ENCODE results near the gene TRIM51G. TPM values are rescaled to one million over a fixed set of nuclear protein-coding genes. Genes with fewer than 3 reads are reported as not detected.
"Not testable (repeated sequence)": the region's sequence is repeated elsewhere in the genome, so short reads cannot be mapped to it uniquely, and the experiment has no call there.

Gene TRIM51G, protein sequence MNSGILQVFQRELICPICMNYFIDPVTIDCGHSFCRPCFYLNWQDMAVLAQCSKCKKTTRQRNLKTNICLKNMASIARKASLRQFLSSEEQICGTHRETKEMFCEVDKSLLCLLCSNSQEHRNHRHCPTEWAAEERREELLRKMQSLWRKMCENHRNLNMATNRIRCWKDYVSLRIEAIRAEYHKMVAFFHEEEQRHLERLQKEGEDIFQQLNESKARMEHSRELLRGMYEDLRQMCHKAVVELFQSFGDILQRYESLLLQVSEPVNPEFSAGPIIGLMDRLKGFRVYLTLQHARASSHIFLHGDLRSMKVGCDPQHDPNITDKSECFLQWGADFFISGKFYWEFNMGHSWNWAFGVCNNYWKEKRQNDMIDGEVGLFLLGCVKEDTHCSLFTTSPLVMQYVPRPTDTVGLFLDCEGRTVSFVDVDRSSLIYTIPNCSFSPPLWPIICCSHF
- total RNA-seq = not detected
- long read RNA-seq = 0 reads

DNA sequence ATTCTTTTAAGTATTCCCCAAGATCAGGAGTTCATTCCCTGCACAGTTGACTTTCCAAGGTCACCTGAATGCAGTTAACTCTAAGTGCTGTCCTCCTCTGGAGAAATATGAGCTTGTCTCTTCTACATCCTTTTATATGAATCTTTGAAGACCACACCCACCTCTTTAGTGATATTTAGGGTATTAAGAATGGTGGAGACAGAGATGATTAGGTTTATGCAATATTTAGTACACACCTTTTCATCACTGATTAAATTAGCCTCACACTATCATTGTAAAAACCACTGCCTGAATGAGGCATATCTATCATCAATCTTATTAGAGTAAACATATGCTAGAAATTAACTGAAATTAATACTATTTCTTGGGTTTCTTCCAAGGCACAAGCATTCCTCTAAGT lies at the start of gene TRIM51G:
Gene TRIM51G, minus strand, starts transcription at position 101 of the 400 bp plus-strand sequence. CDS start 2,190 bp downstream, outside the sequence.
- ATAC-seq; DNase-seq; intact Hi-C loops (cut with DNase I, micrococcal nuclease): not testable (repeated sequence)

DNA sequence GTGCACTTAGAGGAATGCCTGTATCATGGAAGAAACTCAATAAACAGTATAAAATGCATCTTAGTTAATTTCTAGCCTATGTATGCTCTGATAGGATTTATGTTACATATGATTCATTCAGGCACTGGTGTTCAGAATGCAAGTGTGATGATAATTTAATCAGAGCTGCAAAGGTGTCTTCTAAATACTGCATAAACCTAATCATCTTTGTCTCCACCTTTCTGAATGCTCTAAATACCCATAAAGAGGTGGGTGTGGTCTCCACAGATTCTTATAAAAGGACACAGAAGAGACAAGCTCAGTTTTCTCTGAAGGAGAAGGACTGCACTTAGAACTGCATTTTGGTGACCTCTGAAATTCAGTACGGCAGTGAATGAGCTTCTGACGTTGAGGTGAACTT lies 44.8 kb upstream of the TRIM51G start, which contains the start of gene TRIM49B:
Gene TRIM49B, plus strand, starts transcription at position 301 of the 400 bp plus-strand sequence. CDS start 2,777 bp downstream, outside the sequence.
- ATAC-seq; intact Hi-C loops (cut with DNase I, micrococcal nuclease): not testable (repeated sequence)

DNA sequence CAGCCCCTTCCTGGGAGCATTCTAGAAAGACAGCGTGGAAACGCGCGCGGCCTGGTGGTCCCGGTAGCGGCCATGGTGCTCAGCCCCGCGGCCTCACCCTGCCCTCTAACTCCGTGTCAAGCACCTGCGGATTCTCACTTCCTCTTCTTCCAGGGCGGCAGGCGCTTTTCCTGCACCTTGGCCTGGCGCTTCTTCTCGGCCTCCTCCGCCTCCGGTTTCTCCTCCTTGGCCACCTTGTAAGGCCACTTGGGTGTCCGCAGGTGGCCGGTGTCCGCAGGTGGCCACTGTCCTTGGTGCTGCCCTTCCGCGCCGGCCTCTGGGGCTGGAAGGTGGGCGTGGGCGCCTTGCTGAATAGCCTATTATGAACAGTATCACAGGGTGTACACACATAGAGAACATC lies 15.1 kb downstream of the TRIM51G start:
- DNase-seq; ATAC-seq; intact Hi-C loops (cut with DNase I, micrococcal nuclease): not testable (repeated sequence)

More for the DNA sequence above, 44.8 kb upstream of the TRIM51G start, which contains the start of gene TRIM49B:
- not testable (repeated sequence) for DNase-seq

DNA sequence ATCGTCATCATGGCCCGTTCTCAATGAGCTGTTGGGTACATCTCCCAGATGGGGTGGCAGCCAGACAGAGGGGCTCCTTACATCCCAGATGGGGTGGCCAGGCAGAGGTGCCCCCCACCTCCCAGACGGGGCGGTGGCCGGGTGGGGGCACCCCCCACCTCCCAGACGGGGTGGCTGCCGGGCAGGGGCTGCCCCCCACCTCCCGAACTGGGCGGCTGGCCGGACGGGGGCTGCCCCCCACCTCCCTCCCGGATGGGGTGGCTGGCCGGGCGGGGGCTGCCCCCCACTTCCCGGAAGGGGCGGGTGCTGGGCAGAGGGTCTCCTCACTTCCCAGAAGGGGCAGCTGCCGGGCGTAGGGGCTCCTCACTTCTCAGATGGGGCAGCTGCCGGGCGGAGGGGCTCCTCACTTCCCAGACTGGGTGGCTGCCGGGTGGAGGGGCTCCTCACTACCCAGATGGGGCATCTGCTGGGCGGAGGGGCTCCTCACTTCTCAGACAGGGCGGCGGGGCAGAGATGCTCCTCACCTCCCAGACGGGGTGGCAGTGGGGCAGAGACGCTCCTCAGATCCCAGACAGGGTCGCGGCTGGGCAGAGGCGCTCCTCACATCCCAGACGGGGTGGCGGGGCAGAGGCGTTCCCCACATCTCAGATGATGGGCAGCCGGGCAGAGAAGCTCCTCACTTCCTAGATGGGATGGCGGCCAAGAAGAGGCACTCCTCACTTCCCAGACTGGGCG lies 28.2 kb downstream of the TRIM51G start:
- ATAC-seq; intact Hi-C loops (cut with DNase I, micrococcal nuclease); DNase-seq: not testable (repeated sequence)

DNA sequence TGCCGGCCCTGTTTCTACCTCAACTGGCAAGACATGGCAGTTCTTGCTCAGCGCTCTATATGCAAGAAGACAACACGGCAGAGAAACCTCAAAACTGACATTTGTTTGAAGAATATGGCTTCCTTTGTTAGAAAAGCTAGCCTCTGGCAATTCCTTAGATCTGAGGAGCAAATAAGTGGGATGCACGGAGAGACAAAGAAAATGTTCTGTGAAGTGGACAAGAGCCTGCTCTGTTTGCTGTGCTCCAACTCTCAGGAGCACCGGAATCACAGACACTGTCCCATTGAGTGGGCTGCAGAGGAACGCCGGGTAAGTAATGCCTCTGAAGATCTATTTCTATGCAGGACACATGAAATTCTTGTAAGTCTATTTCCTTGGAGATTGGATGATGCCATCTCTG lies 37.9 kb downstream of the TRIM51G start:
- ATAC-seq; DNase-seq; intact Hi-C loops (cut with DNase I, micrococcal nuclease): not testable (repeated sequence)

Other genes starting within 250 kb of the TRIM51G start
- not detected for gene TRIM49B, start 44.9 kb upstream of the TRIM51G start, total RNA-seq
- not detected for gene TRIM64C, start 75.2 kb upstream of the TRIM51G start, total RNA-seq
- gene FOLH1, start 224.7 kb upstream of the TRIM51G start, total RNA-seq = 1 to 10 TPM in 1 of 2 donors, under 1 TPM in 1; 0.46 to 1.2 TPM

Data from left colon (tissue), 2 donors.